ENCODE data around the gene ZNF454. TPM values are rescaled to one million over a fixed set of nuclear protein-coding genes. Genes with fewer than 3 reads are reported as not detected.

The ZNF454 gene
- total RNA-seq, 4 donors from 2014 or later: 0.41 to 4.1 (median 1.6) TPM; not detected in 1

DNA sequence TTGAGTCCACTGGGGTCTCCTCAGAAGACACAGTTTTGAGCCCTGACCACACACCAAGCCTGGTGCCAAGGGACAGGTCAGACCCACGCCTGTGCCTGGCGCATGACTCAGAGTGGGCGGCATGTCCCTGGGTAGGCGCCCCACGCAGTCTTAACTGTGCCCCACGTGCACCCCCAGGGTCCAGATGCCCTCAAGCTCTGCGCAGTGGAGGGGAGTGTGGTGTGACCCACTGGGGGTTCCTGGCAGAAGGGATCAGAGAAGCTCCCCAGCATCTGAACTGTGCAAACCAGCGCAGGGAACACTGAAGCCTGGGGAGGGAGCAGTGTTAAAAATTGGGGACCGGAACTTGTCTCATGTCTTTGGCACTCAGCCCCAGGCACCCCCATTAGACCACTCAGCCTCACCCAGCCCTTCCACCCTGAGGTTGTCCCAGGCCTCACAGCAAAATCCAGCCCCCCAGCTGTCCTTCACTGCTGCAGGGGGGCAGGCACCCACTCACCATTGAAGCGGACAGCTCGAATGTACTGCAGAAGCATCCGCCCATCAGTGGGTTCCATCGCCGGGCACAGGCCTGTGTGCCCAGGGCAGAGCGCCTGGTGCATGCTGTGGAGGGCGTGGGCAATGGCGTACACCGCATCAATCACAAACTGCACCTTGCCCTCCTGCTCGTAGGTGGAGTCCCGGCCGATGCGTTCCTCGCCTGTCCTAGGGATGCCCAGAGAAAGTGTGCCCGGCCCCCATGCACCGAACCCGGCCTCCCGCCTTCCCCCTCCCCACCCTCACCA lies 47.6 kb downstream of the ZNF454 start:
- Histone ChIP-seq H3K27me3 (peaks cover 7% of the 10 kb centered on the region), H3K4me3 (no peak overlapping the region), H3K36me3 (no peaks in the 10 kb centered on the region), H3K27ac (no peak overlapping the region), H3K9me3 (peaks cover 12 to 41% of the 10 kb centered on the region in 2 donors), H3K4me1 (no peaks in the 10 kb centered on the region)
- DNase-seq: no peak
- intact Hi-C loops (cut with DNase I; ENCODE audit: low total_unique reads) (loop anchor here (5.0 kb wide), 1 partner anchor 1006 kb away; no protein-coding TSS in a partner anchor), in situ Hi-C loops (cut with MboI; ENCODE audit: low pct_ligation_motif_present in 1 of 4, low pct_unique_long_range_greater_than_20kb in 1 of 4, low sequenced_read_pairs in 3 of 4) (no loop called here)
- 88% methylated on average over 14 of the region's 27 CpGs; no CpG with 5 or more reads in 1 of the 2 donors for WGBS, 2 donors (ENCODE audit: low coverage in 1 of 2)
- no peak for TF ChIP-seq EP300 (IDR thresholded peaks at IDR 0.05; ENCODE audit: low read depth)
- no peak for TF ChIP-seq POLR2AphosphoS5 (IDR thresholded peaks at IDR 0.05)
- no peak for TF ChIP-seq POLR2A (IDR thresholded peaks at IDR 0.05)
- TF ChIP-seq, protein P1, sequence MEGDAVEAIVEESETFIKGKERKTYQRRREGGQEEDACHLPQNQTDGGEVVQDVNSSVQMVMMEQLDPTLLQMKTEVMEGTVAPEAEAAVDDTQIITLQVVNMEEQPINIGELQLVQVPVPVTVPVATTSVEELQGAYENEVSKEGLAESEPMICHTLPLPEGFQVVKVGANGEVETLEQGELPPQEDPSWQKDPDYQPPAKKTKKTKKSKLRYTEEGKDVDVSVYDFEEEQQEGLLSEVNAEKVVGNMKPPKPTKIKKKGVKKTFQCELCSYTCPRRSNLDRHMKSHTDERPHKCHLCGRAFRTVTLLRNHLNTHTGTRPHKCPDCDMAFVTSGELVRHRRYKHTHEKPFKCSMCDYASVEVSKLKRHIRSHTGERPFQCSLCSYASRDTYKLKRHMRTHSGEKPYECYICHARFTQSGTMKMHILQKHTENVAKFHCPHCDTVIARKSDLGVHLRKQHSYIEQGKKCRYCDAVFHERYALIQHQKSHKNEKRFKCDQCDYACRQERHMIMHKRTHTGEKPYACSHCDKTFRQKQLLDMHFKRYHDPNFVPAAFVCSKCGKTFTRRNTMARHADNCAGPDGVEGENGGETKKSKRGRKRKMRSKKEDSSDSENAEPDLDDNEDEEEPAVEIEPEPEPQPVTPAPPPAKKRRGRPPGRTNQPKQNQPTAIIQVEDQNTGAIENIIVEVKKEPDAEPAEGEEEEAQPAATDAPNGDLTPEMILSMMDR (IDR thresholded peaks at IDR 0.05): no peak

GRCh38 chr5:178989311-178989710 lies 48.3 kb downstream of the ZNF454 start:
- no peak overlapping the region for H3K4me3 ChIP-seq
- in situ Hi-C loops (cut with MboI; ENCODE audit: low pct_ligation_motif_present in 1 of 4, low pct_unique_long_range_greater_than_20kb in 1 of 4, low sequenced_read_pairs in 3 of 4) (no loop called here), intact Hi-C loops (cut with DNase I; ENCODE audit: low total_unique reads) (loop anchor here (5.0 kb wide), 1 partner anchor 1007 kb away; no protein-coding TSS in a partner anchor)
- peaks cover 12 to 34% of the 10 kb centered on the region in 2 donors for H3K9me3 ChIP-seq
- no peak overlapping the region for H3K27ac ChIP-seq
- peaks cover 14% of the 10 kb centered on the region for H3K27me3 ChIP-seq
- DNase-seq: no peak
- no peak for TF ChIP-seq POLR2A (IDR thresholded peaks at IDR 0.05)
- TF ChIP-seq, protein P1 (IDR thresholded peaks at IDR 0.05): no peak
- TF ChIP-seq POLR2AphosphoS5 (IDR thresholded peaks at IDR 0.05): no peak
- no peak for TF ChIP-seq EP300 (IDR thresholded peaks at IDR 0.05; ENCODE audit: low read depth)
- no peaks in the 10 kb centered on the region for H3K4me1 ChIP-seq
- 79% methylated on average over 7 of the region's 7 CpGs; no CpG with 5 or more reads in 1 of the 2 donors for WGBS, 2 donors (ENCODE audit: low coverage in 1 of 2)
- H3K36me3 ChIP-seq: no peaks in the 10 kb centered on the region

GRCh38 chr5:178990491-178990890 lies 49.5 kb downstream of the ZNF454 start:
- in situ Hi-C loops (cut with MboI; ENCODE audit: low pct_ligation_motif_present in 1 of 4, low pct_unique_long_range_greater_than_20kb in 1 of 4, low sequenced_read_pairs in 3 of 4): no loop called here
- intact Hi-C loops (cut with DNase I; ENCODE audit: low total_unique reads): no loop called here
- TF ChIP-seq POLR2A (IDR thresholded peaks at IDR 0.05): no peak
- TF ChIP-seq, protein P1 (IDR thresholded peaks at IDR 0.05): no peak
- TF ChIP-seq POLR2AphosphoS5 (IDR thresholded peaks at IDR 0.05): no peak
- no peak for TF ChIP-seq EP300 (IDR thresholded peaks at IDR 0.05; ENCODE audit: low read depth)
- Histone ChIP-seq H3K4me3 (no peak overlapping the region), H3K9me3 (peaks cover 8 to 25% of the 10 kb centered on the region in 2 donors), H3K4me1 (no peaks in the 10 kb centered on the region), H3K36me3 (no peaks in the 10 kb centered on the region), H3K27ac (no peak overlapping the region), H3K27me3 (peaks cover 24% of the 10 kb centered on the region)
- 83% methylated on average over 12 of the region's 12 CpGs; no CpG with 5 or more reads in 1 of the 2 donors for WGBS, 2 donors (ENCODE audit: low coverage in 1 of 2)
- no peak for DNase-seq

GRCh38 chr5:178991190-178992145 lies 50.5 kb downstream of the ZNF454 start:
- no peaks in the 10 kb centered on the region for H3K4me1 ChIP-seq
- H3K4me3 ChIP-seq: no peak overlapping the region
- no peak overlapping the region for H3K27ac ChIP-seq
- intact Hi-C loops (cut with DNase I; ENCODE audit: low total_unique reads) (no loop called here), in situ Hi-C loops (cut with MboI; ENCODE audit: low pct_ligation_motif_present in 1 of 4, low pct_unique_long_range_greater_than_20kb in 1 of 4, low sequenced_read_pairs in 3 of 4) (no loop called here)
- TF ChIP-seq POLR2A (IDR thresholded peaks at IDR 0.05): no peak
- TF ChIP-seq EP300 (IDR thresholded peaks at IDR 0.05; ENCODE audit: low read depth): no peak
- TF ChIP-seq POLR2AphosphoS5 (IDR thresholded peaks at IDR 0.05): no peak
- TF ChIP-seq, protein P1 (IDR thresholded peaks at IDR 0.05): no peak
- peaks cover 26% of the 10 kb centered on the region for H3K27me3 ChIP-seq
- peaks cover 7 to 16% of the 10 kb centered on the region in 2 donors for H3K9me3 ChIP-seq
- no peaks in the 10 kb centered on the region for H3K36me3 ChIP-seq
- WGBS, 2 donors (ENCODE audit: low coverage in 1 of 2): 88 to 90% methylated on average over 4 to 26 of the region's 28 CpGs
- DNase-seq: no peak

Data from transverse colon (tissue), 4 donors.